HepG2 (cell line): Measurements from ENCODE around the gene HLA-DRA. TPM values are rescaled to one million over a fixed set of nuclear protein-coding genes. Genes with fewer than 3 reads are reported as not detected.

Experiments used
- BCL6 ChIP-seq: IDR thresholded peaks from 2 replicates; pipeline ENCODE4 v1.6.1; 2016; ENCODE audit warnings: missing genetic modification reagents, missing compliant biosample characterization
- FOSL2 ChIP-seq: sonication (generic); formaldehyde crosslinking; IDR thresholded peaks from 2 replicates; pipeline ENCODE4 v1.4.0; 2020; ENCODE audit warnings: missing genetic modification reagents
- HNF4G ChIP-seq, 2 experiments: sonication (generic) in 1 of 2; formaldehyde crosslinking in 1 of 2; IDR thresholded peaks; 2 replicates each; pipeline versions ENCODE4 v1.4.0 to v1.6.1; 2011 to 2020; ENCODE audit warnings: borderline replicate concordance in 2 of 2, low read depth in 2 of 2, mild to moderate bottlenecking in 2 of 2, low read length in 1 of 2, missing genetic modification reagents in 1 of 2, moderate library complexity in 1 of 2
- JDP2 ChIP-seq: sonication (generic); formaldehyde crosslinking; IDR thresholded peaks from 2 replicates; pipeline ENCODE4 v1.8.1; 2022; ENCODE audit warnings: missing genetic modification reagents, borderline replicate concordance
- KDM2A ChIP-seq: sonication (generic); formaldehyde crosslinking; IDR thresholded peaks from 2 replicates; pipeline ENCODE4 v1.4.0; 2020; ENCODE audit warnings: low read depth, missing genetic modification reagents, borderline replicate concordance
- KLF9 ChIP-seq: IDR thresholded peaks from 2 replicates; pipeline ENCODE4 v1.6.1; 2016; ENCODE audit warnings: low read depth
- MYNN ChIP-seq: sonication (generic); formaldehyde crosslinking; IDR thresholded peaks from 2 replicates; pipeline ENCODE4 v1.4.0; 2020; ENCODE audit warnings: mild to moderate bottlenecking, low read depth, missing genetic modification reagents
- NFE2L2 ChIP-seq: fragments of 150-350 bp; IDR thresholded peaks from 2 replicates; pipeline ENCODE4 v1.6.1; 2014; ENCODE audit warnings: low read length
- NFIC ChIP-seq: IDR thresholded peaks from 2 replicates; pipeline ENCODE4 v1.6.1; 2012; ENCODE audit warnings: mild to moderate bottlenecking, low read length, inconsistent platforms
- NFKB2 ChIP-seq: sonication (generic); formaldehyde crosslinking; IDR thresholded peaks from 2 replicates; pipeline ENCODE4 v1.4.0; 2020; ENCODE audit warnings: missing genetic modification reagents, borderline replicate concordance
- POGZ ChIP-seq: sonication (generic); formaldehyde crosslinking; IDR thresholded peaks from 2 replicates; pipeline ENCODE4 v1.4.0; 2020; ENCODE audit warnings: mild to moderate bottlenecking, missing genetic modification reagents
- RARA ChIP-seq: IDR thresholded peaks from 2 replicates; pipeline ENCODE4 v1.6.1; 2016; ENCODE audit warnings: missing genetic modification reagents, missing compliant biosample characterization
- RBFOX2 ChIP-seq: fragments of 200-400 bp; formaldehyde crosslinking; IDR thresholded peaks from 2 replicates; pipeline ENCODE4 v1.6.1; 2017; ENCODE audit warnings: low read depth, mild to moderate bottlenecking, low read length
- SMC3 ChIP-seq: IDR thresholded peaks from 2 replicates; pipeline ENCODE4 v1.6.1; 2011; ENCODE audit warnings: low read length, improper control_type of control experiment
- SP4 ChIP-seq: sonication (generic); formaldehyde crosslinking; IDR thresholded peaks from 2 replicates; pipeline ENCODE4 v1.8.1; 2023; ENCODE audit warnings: mild to moderate bottlenecking, missing genetic modification reagents
- STAG1 ChIP-seq: sonication (generic); formaldehyde crosslinking; IDR thresholded peaks from 2 replicates; pipeline ENCODE4 v1.4.0; 2020; ENCODE audit warnings: missing genetic modification reagents
- TAF15 ChIP-seq: fragments of 200-400 bp; formaldehyde crosslinking; IDR thresholded peaks from one replicate; pipeline ENCODE4 v1.6.1; 2018; ENCODE audit warnings: mild to moderate bottlenecking, low read depth, low read length; ENCODE audit not compliant: poor library complexity, severe bottlenecking
- ZBTB8A ChIP-seq: sonication (generic); formaldehyde crosslinking; IDR thresholded peaks from 2 replicates; pipeline ENCODE4 v1.4.0; 2020; ENCODE audit warnings: mild to moderate bottlenecking, low read depth, missing genetic modification reagents, borderline replicate concordance
- ZFP36 ChIP-seq: fragments of 150-350 bp; IDR thresholded peaks from 2 replicates; pipeline ENCODE4 v1.6.1; 2018; ENCODE audit warnings: borderline replicate concordance, low read length, low read depth; ENCODE audit not compliant: partially characterized antibody
- ZIK1 ChIP-seq: sonication (generic); formaldehyde crosslinking; IDR thresholded peaks from 2 replicates; pipeline ENCODE4 v1.5.0; 2020; ENCODE audit warnings: mild to moderate bottlenecking, low read depth, missing genetic modification reagents, borderline replicate concordance
- ZNF431 ChIP-seq: sonication (generic); formaldehyde crosslinking; IDR thresholded peaks from 2 replicates; pipeline ENCODE4 v1.9.0; 2022; ENCODE audit warnings: missing genetic modification reagents, low read depth, mild to moderate bottlenecking, borderline replicate concordance
- ZNF652 ChIP-seq: IDR thresholded peaks from 2 replicates; pipeline ENCODE4 v1.6.1; 2016; ENCODE audit warnings: low read depth, borderline replicate concordance
- ZNF670 ChIP-seq: sonication (generic); formaldehyde crosslinking; IDR thresholded peaks from 2 replicates; pipeline ENCODE4 v1.8.0; 2022; ENCODE audit warnings: mild to moderate bottlenecking, missing genetic modification reagents, borderline replicate concordance
- ZNF777 ChIP-seq: sonication (generic); formaldehyde crosslinking; IDR thresholded peaks from 2 replicates; pipeline ENCODE4 v1.4.0; 2020; ENCODE audit warnings: missing genetic modification reagents
- ZNF790 ChIP-seq: sonication (generic); formaldehyde crosslinking; IDR thresholded peaks from 2 replicates; pipeline ENCODE4 v1.8.0; 2022; ENCODE audit warnings: missing genetic modification reagents, mild to moderate bottlenecking, borderline replicate concordance
- ZNF839 ChIP-seq: sonication (generic); formaldehyde crosslinking; IDR thresholded peaks from 2 replicates; pipeline ENCODE4 v1.4.0; 2020; ENCODE audit warnings: missing genetic modification reagents, mild to moderate bottlenecking, borderline replicate concordance
- polyA plus RNA-seq, 8 experiments: library from polyadenylated mRNA; depleted of rRNA in 3 of 8; stranded (reverse) in 7 of 8; unstranded in 1 of 8; fragments of >200 nt; fragmentation: Illumina TruSeq in 4 of 8; extraction: Trizol in 4 of 8; gene quantifications; 2 replicates each; pipeline versions ENCODE4 v1.2.1 to v1.2.3, GENCODE V29; 2011 to 2016; ENCODE audit warnings: low read depth in 4 of 8, missing spikeins in 1 of 8, mixed read lengths in 1 of 8; ENCODE audit not compliant: insufficient read depth in 1 of 8
- total RNA-seq, 5 experiments: library from RNA; depleted of rRNA; stranded (reverse); fragments of >200 nt; fragmentation: Illumina TruSeq; extraction: Trizol; gene quantifications; 2 replicates each; pipeline ENCODE4 v1.2.3, GENCODE V29; 2016; ENCODE audit warnings: low read depth in 1 of 5
- TF ChIP-seq, protein P1 (sequence below): sonication (generic); formaldehyde crosslinking; IDR thresholded peaks from 2 replicates; pipeline ENCODE4 v1.8.0; 2022; ENCODE audit warnings: missing genetic modification reagents, mild to moderate bottlenecking, inconsistent platforms, borderline replicate concordance
- TF ChIP-seq, protein P2 (sequence below): sonication (generic); formaldehyde crosslinking; conservative IDR thresholded peaks from 2 replicates; pipeline ENCODE4 v1.4.0; 2020; ENCODE audit warnings: missing genetic modification reagents
- TF ChIP-seq, protein P3 (sequence below): sonication (generic); formaldehyde crosslinking; IDR thresholded peaks from 2 replicates; pipeline ENCODE4 v1.5.0; 2020; ENCODE audit warnings: missing genetic modification reagents

The HLA-DRA gene
- total and polyA plus RNA-seq, 2 of the 13 experiments (the other 11 are each of a cell fraction or from before 2014, with no cell fraction given): not detected

DNA sequence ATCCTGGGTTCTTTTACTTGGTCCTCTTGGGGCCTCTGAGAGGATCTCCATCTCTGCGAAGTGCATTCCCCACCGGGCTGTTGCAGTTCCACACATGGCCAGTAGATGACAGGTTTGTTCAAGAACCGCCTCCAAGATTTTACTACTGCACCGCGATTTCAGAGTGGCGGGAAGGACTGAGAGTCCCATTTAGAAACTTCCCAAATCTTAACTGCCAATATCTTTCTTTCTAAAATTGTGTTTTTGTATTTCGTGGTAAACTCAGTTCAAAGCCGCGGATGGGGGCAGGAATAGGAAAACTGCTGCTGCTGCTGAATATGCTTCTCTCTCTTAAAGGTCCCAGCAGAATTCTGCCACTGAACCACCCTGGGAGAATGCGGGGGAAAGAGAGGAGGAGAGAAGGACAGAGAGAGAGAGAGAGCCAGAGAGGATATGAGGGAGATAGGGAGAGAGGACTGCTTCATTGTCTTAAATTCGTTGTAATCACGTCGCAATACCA is 24.1 kb upstream of the HLA-DRA start (continued):
- TF ChIP-seq, protein P1, sequence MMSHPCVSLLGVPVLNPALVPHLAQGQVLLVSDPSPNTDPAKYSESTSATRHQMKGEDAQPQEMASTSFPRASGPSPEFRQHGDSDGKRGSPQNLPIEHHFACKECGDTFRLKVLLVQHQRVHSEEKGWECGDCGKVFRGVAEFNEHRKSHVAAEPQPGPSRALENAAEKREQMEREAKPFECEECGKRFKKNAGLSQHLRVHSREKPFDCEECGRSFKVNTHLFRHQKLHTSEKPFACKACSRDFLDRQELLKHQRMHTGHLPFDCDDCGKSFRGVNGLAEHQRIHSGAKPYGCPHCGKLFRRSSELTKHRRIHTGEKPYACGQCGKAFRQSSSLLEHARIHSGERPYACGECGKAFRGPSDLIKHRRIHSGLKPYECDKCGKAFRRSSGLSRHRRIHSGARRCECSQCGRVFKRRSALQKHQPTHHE: no peak
- TF ChIP-seq SMC3 (peak; percentile 97), ZBTB8A (CRISPR knock-in tag) (no peak), TAF15 (no peak), JDP2 (CRISPR knock-in tag) (no peak), ZNF670 (CRISPR knock-in tag) (no peak), RBFOX2 (no peak), ZNF839 (CRISPR knock-in tag) (no peak), KDM2A (CRISPR knock-in tag) (peak; percentile 62), NFE2L2 (no peak), RARA (CRISPR knock-in tag) (no peak), BCL6 (CRISPR knock-in tag) (no peak), SP4 (no peak), ZNF790 (CRISPR knock-in tag) (no peak), FOSL2 (no peak), MYNN (CRISPR knock-in tag) (no peak), ZNF431 (CRISPR knock-in tag) (no peak), ZFP36 (peak; percentile 3), STAG1 (peak; percentile 78), NFKB2 (no peak), HNF4G (IDR thresholded peaks at IDR 0.05; ENCODE audit: borderline replicate concordance, low read depth, low read length) (no peak), HNF4G (CRISPR knock-in tag; IDR thresholded peaks at IDR 0.05; ENCODE audit: borderline replicate concordance, low read depth) (no peak), NFIC (no peak), ZNF652 (CRISPR knock-in tag) (no peak), POGZ (CRISPR knock-in tag) (no peak), ZNF777 (no peak), KLF9 (CRISPR knock-in tag) (no peak), ZIK1 (CRISPR knock-in tag) (no peak)
- TF ChIP-seq, protein P2, sequence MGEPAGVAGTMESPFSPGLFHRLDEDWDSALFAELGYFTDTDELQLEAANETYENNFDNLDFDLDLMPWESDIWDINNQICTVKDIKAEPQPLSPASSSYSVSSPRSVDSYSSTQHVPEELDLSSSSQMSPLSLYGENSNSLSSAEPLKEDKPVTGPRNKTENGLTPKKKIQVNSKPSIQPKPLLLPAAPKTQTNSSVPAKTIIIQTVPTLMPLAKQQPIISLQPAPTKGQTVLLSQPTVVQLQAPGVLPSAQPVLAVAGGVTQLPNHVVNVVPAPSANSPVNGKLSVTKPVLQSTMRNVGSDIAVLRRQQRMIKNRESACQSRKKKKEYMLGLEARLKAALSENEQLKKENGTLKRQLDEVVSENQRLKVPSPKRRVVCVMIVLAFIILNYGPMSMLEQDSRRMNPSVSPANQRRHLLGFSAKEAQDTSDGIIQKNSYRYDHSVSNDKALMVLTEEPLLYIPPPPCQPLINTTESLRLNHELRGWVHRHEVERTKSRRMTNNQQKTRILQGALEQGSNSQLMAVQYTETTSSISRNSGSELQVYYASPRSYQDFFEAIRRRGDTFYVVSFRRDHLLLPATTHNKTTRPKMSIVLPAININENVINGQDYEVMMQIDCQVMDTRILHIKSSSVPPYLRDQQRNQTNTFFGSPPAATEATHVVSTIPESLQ (CRISPR knock-in tag): no peak
- TF ChIP-seq, protein P3, sequence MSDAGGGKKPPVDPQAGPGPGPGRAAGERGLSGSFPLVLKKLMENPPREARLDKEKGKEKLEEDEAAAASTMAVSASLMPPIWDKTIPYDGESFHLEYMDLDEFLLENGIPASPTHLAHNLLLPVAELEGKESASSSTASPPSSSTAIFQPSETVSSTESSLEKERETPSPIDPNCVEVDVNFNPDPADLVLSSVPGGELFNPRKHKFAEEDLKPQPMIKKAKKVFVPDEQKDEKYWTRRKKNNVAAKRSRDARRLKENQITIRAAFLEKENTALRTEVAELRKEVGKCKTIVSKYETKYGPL (CRISPR knock-in tag): no peak
